HepG2 (cell line): Measurements from ENCODE around the gene ETV2. TPM values are rescaled to one million over a fixed set of nuclear protein-coding genes. Genes with fewer than 3 reads are reported as not detected.

Source experiments
- ARID5B ChIP-seq: IDR thresholded peaks from 2 replicates; pipeline ENCODE4 v1.4.0; 2020; ENCODE audit warnings: mild to moderate bottlenecking, missing genetic modification reagents
- FOXC1 ChIP-seq: sonication (generic); formaldehyde crosslinking; IDR thresholded peaks from 2 replicates; pipeline ENCODE4 v1.8.0; 2022; ENCODE audit warnings: mild to moderate bottlenecking, missing genetic modification reagents, borderline replicate concordance
- HES4 ChIP-seq: sonication (generic); formaldehyde crosslinking; IDR thresholded peaks from 2 replicates; pipeline ENCODE4 v1.9.0; 2021; ENCODE audit warnings: mild to moderate bottlenecking, missing genetic modification reagents, borderline replicate concordance
- HOXA5 ChIP-seq: sonication (generic); formaldehyde crosslinking; IDR thresholded peaks from 2 replicates; pipeline ENCODE4 v1.4.0; 2020; ENCODE audit warnings: missing genetic modification reagents
- MXI1 ChIP-seq: IDR thresholded peaks from 3 replicates; pipeline ENCODE4 v1.6.1; 2012; ENCODE audit warnings: low read depth, low read length, inconsistent platforms, borderline replicate concordance
- PRDM4 ChIP-seq: sonication (generic); formaldehyde crosslinking; IDR thresholded peaks from 2 replicates; pipeline ENCODE4 v1.9.0; 2021; ENCODE audit warnings: missing genetic modification reagents, borderline replicate concordance
- SRSF9 ChIP-seq: fragments of 200-400 bp; formaldehyde crosslinking; IDR thresholded peaks from 2 replicates; pipeline ENCODE4 v1.6.1; 2018; ENCODE audit warnings: borderline replicate concordance, mild to moderate bottlenecking, low read depth, low read length; ENCODE audit not compliant: insufficient read depth, poor library complexity, severe bottlenecking
- THRA ChIP-seq: sonication (generic); formaldehyde crosslinking; IDR thresholded peaks from 2 replicates; pipeline ENCODE4 v1.4.0; 2020; ENCODE audit warnings: missing genetic modification reagents, borderline replicate concordance
- WIZ ChIP-seq: sonication (generic); formaldehyde crosslinking; IDR thresholded peaks from 2 replicates; pipeline ENCODE4 v1.5.1; 2020; ENCODE audit warnings: mild to moderate bottlenecking, missing genetic modification reagents
- YY1 ChIP-seq: IDR thresholded peaks from 2 replicates; pipeline ENCODE4 v1.6.1; 2011; ENCODE audit warnings: low read length, low read depth, moderate library complexity, mild to moderate bottlenecking; ENCODE audit not compliant: insufficient read depth, insufficient replicate concordance
- ZKSCAN5 ChIP-seq: sonication (generic); formaldehyde crosslinking; IDR thresholded peaks from 2 replicates; pipeline ENCODE4 v1.5.1; 2020; ENCODE audit warnings: mild to moderate bottlenecking, missing genetic modification reagents
- ZNF264 ChIP-seq: sonication (generic); formaldehyde crosslinking; IDR thresholded peaks from 2 replicates; pipeline ENCODE4 v1.4.0; 2020; ENCODE audit warnings: missing genetic modification reagents
- ZNF691 ChIP-seq: sonication (generic); formaldehyde crosslinking; IDR thresholded peaks from 2 replicates; pipeline ENCODE4 v1.4.0; 2020; ENCODE audit warnings: missing genetic modification reagents, low read depth, mild to moderate bottlenecking, borderline replicate concordance
- ZSCAN21 ChIP-seq: sonication (generic); formaldehyde crosslinking; IDR thresholded peaks from 2 replicates; pipeline ENCODE4 v1.8.0; 2022; ENCODE audit warnings: mild to moderate bottlenecking, missing genetic modification reagents, moderate library complexity, borderline replicate concordance
- polyA plus RNA-seq, 8 experiments: library from polyadenylated mRNA; depleted of rRNA in 3 of 8; stranded (reverse) in 7 of 8; unstranded in 1 of 8; fragments of >200 nt; fragmentation: Illumina TruSeq in 4 of 8; extraction: Trizol in 4 of 8; gene quantifications; 2 replicates each; pipeline versions ENCODE4 v1.2.1 to v1.2.3, GENCODE V29; 2011 to 2016; ENCODE audit warnings: low read depth in 4 of 8, missing spikeins in 1 of 8, mixed read lengths in 1 of 8; ENCODE audit not compliant: insufficient read depth in 1 of 8
- total RNA-seq, 5 experiments: library from RNA; depleted of rRNA; stranded (reverse); fragments of >200 nt; fragmentation: Illumina TruSeq; extraction: Trizol; gene quantifications; 2 replicates each; pipeline ENCODE4 v1.2.3, GENCODE V29; 2016; ENCODE audit warnings: low read depth in 1 of 5

The ETV2 gene
- total and polyA plus RNA-seq, 2 of the 13 experiments (the other 11 are each of a cell fraction or from before 2014, with no cell fraction given): 0.07 to 0.20 TPM

GRCh38 chr19:35612559-35613321 lies 28.8 kb upstream of the ETV2 start, which contains the start of gene HAUS5 (continued):
- peak; percentile 60 for TF ChIP-seq ARID5B (CRISPR knock-in tag)
- no peak for TF ChIP-seq PRDM4
- peak; percentile 93; the same call in 2 of the 3 replicates for TF ChIP-seq MXI1
- TF ChIP-seq ZSCAN21: peak; percentile 73; the same call in 1 of the 2 replicates
- 0 out of 2 replicates have a peak, but pooled peaks have one; percentile 47 for TF ChIP-seq ZNF691 (CRISPR knock-in tag)
- no peak for TF ChIP-seq SRSF9
- peak; percentile 58; the same call in 1 of the 2 replicates for TF ChIP-seq HES4 (CRISPR knock-in tag)
- TF ChIP-seq FOXC1 (CRISPR knock-in tag): peak; percentile 73
- no peak for TF ChIP-seq WIZ (CRISPR knock-in tag)
- 0 out of 2 replicates have a peak, but pooled peaks have one; percentile 21 for TF ChIP-seq THRA (CRISPR knock-in tag)
- 0 out of 2 replicates have a peak, but pooled peaks have one; percentile 61 for TF ChIP-seq HOXA5 (CRISPR knock-in tag)
- TF ChIP-seq YY1: peak; percentile 76
- no peak for TF ChIP-seq ZKSCAN5 (CRISPR knock-in tag)
- TF ChIP-seq ZNF264 (CRISPR knock-in tag): no peak
